Ectodermal cell (in vitro differentiated cells): ENCODE measurements around the gene PHKA1. TPM values are rescaled to one million over a fixed set of nuclear protein-coding genes. Genes with fewer than 3 reads are reported as not detected.
A peak's percentile ranks its signal among the peaks of the same experiment; 100 is the strongest.
"Not testable (repeated sequence)": the region's sequence is repeated elsewhere in the genome, so short reads cannot be mapped to it uniquely, and the experiment has no call there.

Source experiments
- H3K27ac ChIP-seq: 2 replicates; pipeline ENCODE4 v1.7.0; 2013; ENCODE audit warnings: mild to moderate bottlenecking, low read depth, low read length; ENCODE audit not compliant: insufficient read depth, poor library complexity, severe bottlenecking
- H3K27me3 ChIP-seq: 2 replicates; pipeline ENCODE4 v1.7.0; 2013; ENCODE audit warnings: mild to moderate bottlenecking, low read length; ENCODE audit not compliant: insufficient read depth, control insufficient read depth, poor library complexity, severe bottlenecking
- H3K36me3 ChIP-seq: one replicate; pipeline ENCODE4 v1.7.0; 2013; ENCODE audit warnings: low read length; ENCODE audit not compliant: control insufficient read depth, insufficient read depth
- H3K4me1 ChIP-seq: one replicate; pipeline ENCODE4 v1.7.0; 2013; ENCODE audit warnings: low read length; ENCODE audit not compliant: control insufficient read depth, insufficient read depth
- H3K4me3 ChIP-seq: 2 replicates; pipeline ENCODE4 v1.7.0; 2013; ENCODE audit warnings: low read depth, low read length, control low read depth; ENCODE audit not compliant: insufficient read depth
- H3K9me3 ChIP-seq: 2 replicates; pipeline ENCODE4 v1.7.0; 2013; ENCODE audit warnings: mild to moderate bottlenecking, low read length, moderate library complexity; ENCODE audit not compliant: control insufficient read depth
- WGBS, 2 experiments: methylation state at CpG; one replicate each; pipeline ENCODE4 v1.1.7; 2013; ENCODE audit warnings: missing lambda C conversion rate in 2 of 2; 5-methylcytosine and 5-hydroxymethylcytosine counted together
- polyA plus RNA-seq, 4 experiments: library from polyadenylated mRNA; stranded (reverse); fragments of 50-300 nt; gene quantifications; one replicate each; pipeline ENCODE4 v1.2.3, GENCODE V29; 2013

Gene PHKA1
- 5.7 TPM for polyA plus RNA-seq (2013, experiment 1 of 4)
- 4.8 TPM for polyA plus RNA-seq (2013, experiment 2 of 4)
- polyA plus RNA-seq (2013, experiment 3 of 4): 4.5 TPM
- 3.6 TPM for polyA plus RNA-seq (2013, experiment 4 of 4)

DNA sequence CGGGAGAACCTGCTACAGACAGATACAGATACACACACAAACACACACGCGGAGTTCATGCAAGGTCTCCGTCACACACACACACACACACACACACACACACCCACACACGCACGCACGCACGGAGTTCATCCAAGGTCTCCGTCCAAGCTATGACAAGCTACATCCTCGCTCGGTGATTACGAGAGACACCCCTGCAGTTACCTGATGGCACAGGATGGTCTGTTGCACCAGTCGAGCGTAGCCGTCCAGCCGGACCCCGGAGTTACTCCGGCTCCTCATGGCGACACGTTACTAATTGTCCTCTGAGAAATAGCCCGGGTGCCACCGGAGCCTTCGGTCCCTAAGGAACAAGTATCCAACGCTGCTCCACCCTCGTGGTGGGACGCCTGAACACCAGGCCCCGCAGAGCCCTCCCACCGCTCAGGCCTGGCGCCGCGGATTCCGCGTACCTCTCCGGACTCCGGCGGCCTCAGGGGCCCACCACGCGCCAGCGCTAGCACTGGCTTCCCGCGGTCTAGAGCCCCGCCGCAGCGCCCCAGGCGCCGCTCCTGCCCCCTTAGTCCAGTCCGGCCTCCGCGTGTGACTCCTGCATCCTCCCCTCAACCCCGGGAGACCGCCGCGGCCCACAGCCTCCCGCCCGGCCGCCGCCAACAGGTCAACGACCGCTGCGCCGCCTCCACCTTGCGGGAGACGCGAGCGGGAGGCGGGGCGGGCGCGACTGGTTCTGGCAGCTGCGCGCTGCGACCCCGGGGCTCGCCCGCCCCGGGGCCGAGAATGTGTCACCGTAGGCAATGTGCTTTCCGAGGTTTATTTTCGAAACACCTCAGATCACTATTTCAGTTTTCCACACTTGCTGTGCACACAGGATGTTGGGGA lies at the start of gene PHKA1:
TSS of gene PHKA1 (minus strand) at position 708 of the 879 bp plus-strand sequence. CDS start at position 282, 426 bp downstream.
- not testable (repeated sequence) for H3K27ac ChIP-seq, H3K9me3 ChIP-seq, H3K27me3 ChIP-seq, H3K36me3 ChIP-seq, H3K4me1 ChIP-seq
- H3K4me3 ChIP-seq: peak within 1 kb of the TSS; percentile 43
- 6% methylated on average over 77 to 80 of the region's 80 CpGs for WGBS, 2 experiments

DNA sequence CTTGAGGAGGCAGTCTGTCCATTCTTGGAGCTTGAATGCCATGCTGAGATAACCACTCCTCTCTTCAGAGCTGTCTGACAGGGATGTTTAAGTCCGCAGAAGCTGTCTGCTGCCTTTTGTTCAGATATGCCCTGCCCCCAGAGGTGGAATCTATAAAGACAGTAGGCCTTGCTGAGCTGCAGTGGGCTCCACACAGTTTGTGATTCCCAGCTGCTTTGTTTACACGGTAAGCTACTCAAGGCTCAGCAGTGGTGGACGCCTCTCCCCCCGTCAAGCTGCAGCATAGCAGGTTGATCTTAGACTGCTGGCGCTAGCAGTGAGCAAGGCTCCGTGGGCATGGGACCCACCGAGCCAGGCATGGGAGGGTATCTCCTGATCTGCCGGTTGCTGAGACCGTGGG lies 46.3 kb upstream of the PHKA1 start:
- no CpG with 5 or more reads among the region's 9 CpGs for WGBS, 2 experiments
- not testable (repeated sequence) for H3K4me3 ChIP-seq, H3K36me3 ChIP-seq, H3K9me3 ChIP-seq, H3K27me3 ChIP-seq, H3K4me1 ChIP-seq, H3K27ac ChIP-seq

GRCh38 chrX:72748545-72748944 lies 34.4 kb upstream of the PHKA1 start:
- not testable (repeated sequence) for H3K4me3 ChIP-seq, H3K4me1 ChIP-seq, H3K9me3 ChIP-seq, H3K36me3 ChIP-seq, H3K27ac ChIP-seq, H3K27me3 ChIP-seq
- no CpG with 5 or more reads among the region's 3 CpGs for whole genome bisulfite sequencing, 2 experiments

DNA sequence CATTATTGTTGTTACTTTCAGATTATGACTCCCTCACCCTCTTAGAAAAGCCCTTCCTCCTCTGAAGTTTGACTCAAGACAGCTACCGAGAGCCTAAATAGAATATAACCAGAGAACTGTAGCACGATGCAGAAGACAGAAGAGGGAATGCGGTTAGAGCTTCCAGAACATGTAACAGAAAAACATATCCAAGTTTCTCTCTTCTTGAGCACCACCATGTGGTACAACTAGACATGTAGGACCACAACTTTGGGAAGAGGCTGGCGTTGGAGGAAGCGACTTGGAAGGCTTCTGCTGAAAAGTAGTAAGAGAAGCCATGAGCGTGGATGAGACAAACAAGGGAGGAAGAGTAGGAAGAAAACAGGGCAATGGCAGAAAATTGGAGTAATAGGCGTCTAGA lies 31.4 kb upstream of the PHKA1 start:
- WGBS, 2 experiments: no CpG with 5 or more reads among the region's 7 CpGs
- not testable (repeated sequence) for H3K27me3 ChIP-seq, H3K27ac ChIP-seq, H3K4me1 ChIP-seq, H3K9me3 ChIP-seq, H3K36me3 ChIP-seq, H3K4me3 ChIP-seq

- Histone ChIP-seq H3K36me3 (no peaks in the 10 kb centered on the region), H3K27ac (no peak overlapping the region), H3K4me3 (no peak overlapping the region), H3K9me3 (no peaks in the 10 kb centered on the region), H3K27me3 (no peaks in the 10 kb centered on the region), H3K4me1 (no peaks in the 10 kb centered on the region)
- 96 to 100% methylated on average over 1 of the region's 1 CpG for WGBS, 2 experiments
Measured at GRCh38 chrX:72735561-72735960, 21.5 kb upstream of the PHKA1 start.

DNA sequence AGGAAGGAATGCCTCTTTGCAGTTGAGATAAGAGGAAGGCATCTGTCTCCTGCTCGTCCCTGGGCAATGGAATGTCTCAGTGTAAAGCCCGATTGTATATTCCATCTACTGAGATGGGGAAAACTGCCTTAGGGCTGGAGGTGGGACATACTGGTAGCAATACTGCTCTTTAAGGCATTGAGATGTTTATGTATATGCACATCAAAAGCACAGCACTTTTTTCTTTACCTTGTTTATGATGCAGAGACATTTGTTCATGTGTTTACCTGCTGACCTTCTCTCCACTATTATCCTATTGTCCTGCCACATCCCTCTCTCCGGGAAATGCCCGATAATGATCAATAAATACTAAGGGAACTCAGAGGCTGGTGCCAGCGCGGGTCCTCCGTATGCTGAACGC lies 19.5 kb upstream of the PHKA1 start:
- H3K27ac ChIP-seq, H3K4me1 ChIP-seq, H3K4me3 ChIP-seq, H3K36me3 ChIP-seq, H3K27me3 ChIP-seq, H3K9me3 ChIP-seq: not testable (repeated sequence)
- 75 to 78% methylated on average over 8 of the region's 8 CpGs for WGBS, 2 experiments

DNA sequence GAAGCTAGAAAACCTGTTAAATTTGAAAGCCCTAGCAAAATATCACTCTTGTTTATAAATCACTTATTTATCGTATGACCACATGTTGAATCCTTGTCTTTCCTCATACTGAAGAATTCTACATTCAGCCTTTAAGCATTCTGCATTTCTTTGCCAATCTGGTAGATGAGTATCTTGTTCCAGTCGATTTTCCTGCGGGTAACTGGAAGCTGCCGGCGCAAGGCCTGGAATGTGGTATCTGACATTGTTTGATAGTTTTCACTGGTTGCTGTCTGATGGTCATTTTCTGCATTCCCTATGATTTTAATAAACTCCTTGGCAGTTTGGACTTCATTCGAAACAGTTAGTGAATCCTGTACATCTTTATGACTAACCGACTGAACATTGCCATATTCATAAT lies 13.7 kb upstream of the PHKA1 start:
- no peak overlapping the region for H3K4me3 ChIP-seq
- no peaks in the 10 kb centered on the region for H3K27me3 ChIP-seq
- WGBS, 2 experiments: 93 to 95% methylated on average over 3 to 7 of the region's 7 CpGs
- no peaks in the 10 kb centered on the region for H3K9me3 ChIP-seq
- no peaks in the 10 kb centered on the region for H3K36me3 ChIP-seq
- no peaks in the 10 kb centered on the region for H3K4me1 ChIP-seq
- H3K27ac ChIP-seq: no peak overlapping the region

DNA sequence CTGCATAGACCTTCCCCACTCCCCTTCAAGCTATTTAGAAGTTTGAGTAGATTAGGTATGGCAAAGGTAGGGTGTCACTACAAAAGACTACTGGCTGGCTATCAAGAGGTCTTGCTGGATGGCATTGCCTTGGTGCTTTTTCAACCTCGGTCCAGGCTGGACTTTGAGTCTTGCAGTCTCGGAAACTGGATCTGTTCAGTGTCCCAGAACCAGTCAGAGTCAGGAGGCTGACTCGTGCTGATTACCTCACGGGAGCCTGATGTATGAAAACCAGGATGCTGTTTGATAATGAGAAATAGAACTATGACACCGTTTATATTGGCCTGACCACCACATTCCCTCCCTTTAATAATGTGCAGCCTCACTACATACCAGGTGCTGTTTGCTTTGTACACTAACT lies 2.7 kb upstream of the PHKA1 start:
- Histone ChIP-seq H3K36me3 (no peaks in the 10 kb centered on the region), H3K9me3 (no peaks in the 10 kb centered on the region), H3K4me3 (no peak overlapping the region), H3K27ac (no peak overlapping the region), H3K27me3 (no peaks in the 10 kb centered on the region), H3K4me1 (no peaks in the 10 kb centered on the region)
- 91 to 95% methylated on average over 4 to 5 of the region's 5 CpGs for WGBS, 2 experiments

DNA sequence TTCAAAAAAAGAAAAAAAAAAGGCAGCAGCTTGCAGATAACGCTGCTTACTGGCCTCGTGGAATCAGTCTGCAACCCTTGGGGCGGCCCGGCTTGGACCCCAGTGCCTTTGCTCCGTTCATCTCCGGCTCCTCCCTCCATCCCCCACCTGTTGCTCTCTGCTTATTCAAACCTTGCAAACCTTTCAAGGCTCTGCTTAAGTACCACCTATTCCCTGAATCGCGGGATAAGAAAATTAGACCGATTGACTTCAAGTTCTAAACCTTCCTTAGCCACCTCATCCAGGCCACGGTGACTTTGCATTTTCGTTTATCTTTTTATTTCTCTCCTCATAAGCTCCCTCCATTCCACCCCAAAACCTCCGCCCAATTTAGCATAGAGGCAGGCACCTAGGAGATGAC lies 1.4 kb upstream of the PHKA1 start:
- no peaks in the 10 kb centered on the region for H3K9me3 ChIP-seq
- no peaks in the 10 kb centered on the region for H3K36me3 ChIP-seq
- no peaks in the 10 kb centered on the region for H3K4me1 ChIP-seq
- 93 to 94% methylated on average over 11 to 12 of the region's 12 CpGs for WGBS, 2 experiments
- no peaks in the 10 kb centered on the region for H3K27me3 ChIP-seq
- H3K4me3 ChIP-seq: no peak overlapping the region
- no peak overlapping the region for H3K27ac ChIP-seq

- H3K36me3 ChIP-seq: no peaks in the 10 kb centered on the region
- peak overlapping the region; percentile 43 for H3K4me3 ChIP-seq
- H3K27ac ChIP-seq: no peak overlapping the region
- 9 to 15% methylated on average over 10 to 13 of the region's 13 CpGs for whole genome bisulfite sequencing, 2 experiments
- no peaks in the 10 kb centered on the region for H3K4me1 ChIP-seq
- H3K27me3 ChIP-seq: no peaks in the 10 kb centered on the region
- H3K9me3 ChIP-seq: no peaks in the 10 kb centered on the region
Measured at GRCh38 chrX:72714478-72714916, 391 bp upstream of the PHKA1 start.
